IMR-90 (cell line): Measurements from ENCODE around the gene LDLRAD3. TPM values are rescaled to one million over a fixed set of nuclear protein-coding genes. Genes with fewer than 3 reads are reported as not detected.

Experiments used
- ATAC-seq: fragments of 200-7000 bp; cut with Tn5 transposase; 2 replicates; pipeline ENCODE4 v1.9.1; 2020; ENCODE audit warnings: low read depth, mild to moderate bottlenecking, moderate library complexity
- BruUV-seq: library from RNA; stranded (reverse); fragments of 400-500 nt; replicated peaks from 2 replicates; lab custom pipeline; 2021; lab: Mats Ljungman, UMichigan
- CTCF ChIA-PET: fragments of 300-600 bp; formaldehyde crosslinking; extraction: SDS; loops from one replicate; lab custom pipeline; 2021; ENCODE audit warnings: antibody characterized with exemption; lab: Yijun Ruan, JAX
- POLR2A ChIA-PET: fragments of 300-600 bp; sonication (Branson Sonifier 250); formaldehyde crosslinking; loops from one replicate; lab custom pipeline; 2022; ENCODE audit warnings: antibody characterized with exemption; ENCODE audit not compliant: unreplicated experiment; lab: Charles Lee
- DNase-seq: peaks from one replicate; pipeline ENCODE4 v3.0.0; 2013
- H2AFZ ChIP-seq: replicated peaks from 2 replicates; pipeline ENCODE3; 2013; ENCODE audit warnings: low read length, mild to moderate bottlenecking; ENCODE audit not compliant: poor library complexity
- H2AK5ac ChIP-seq: 2 replicates; pipeline ENCODE4 v1.6.1; 2013; ENCODE audit warnings: low read depth, low read length, inconsistent platforms
- H2AK9ac ChIP-seq: replicated peaks from 2 replicates; pipeline ENCODE3; 2013; ENCODE audit warnings: mild to moderate bottlenecking, low read depth, low read length, moderate library complexity; ENCODE audit not compliant: poor library complexity
- H2BK120ac ChIP-seq: 2 replicates; pipeline ENCODE4 v1.6.1; 2013; ENCODE audit warnings: low read depth, low read length, inconsistent platforms
- H2BK15ac ChIP-seq: 3 replicates; pipeline ENCODE4 v1.6.1; 2013; ENCODE audit warnings: low read depth, low read length, inconsistent platforms
- H2BK20ac ChIP-seq: 2 replicates; pipeline ENCODE4 v1.6.1; 2013; ENCODE audit warnings: low read depth, mild to moderate bottlenecking, inconsistent platforms, low read length, moderate library complexity
- H2BK5ac ChIP-seq: 2 replicates; pipeline ENCODE4 v1.6.1; 2013; ENCODE audit warnings: mild to moderate bottlenecking, low read depth, low read length, inconsistent platforms; ENCODE audit not compliant: poor library complexity, severe bottlenecking
- H3K14ac ChIP-seq: replicated peaks from 2 replicates; pipeline ENCODE4 v1.6.1; 2013; ENCODE audit warnings: low read depth, low read length, inconsistent platforms
- H3K18ac ChIP-seq: 2 replicates; pipeline ENCODE4 v1.6.1; 2013; ENCODE audit warnings: low read depth, low read length, control low read depth
- H3K23ac ChIP-seq: 2 replicates; pipeline ENCODE4 v1.6.1; 2013; ENCODE audit warnings: low read depth, low read length, inconsistent platforms
- H3K27ac ChIP-seq: 2 replicates; pipeline ENCODE4 v1.5.1; 2013; ENCODE audit warnings: mild to moderate bottlenecking, control low read depth, low read length; ENCODE audit not compliant: insufficient read depth
- H3K27me3 ChIP-seq: 2 replicates; pipeline ENCODE4 v1.6.1; 2013; ENCODE audit warnings: low read length; ENCODE audit not compliant: control insufficient read depth, insufficient read depth
- H3K36me3 ChIP-seq: 2 replicates; pipeline ENCODE4 v1.6.1; 2013; ENCODE audit warnings: low read length, mixed read lengths; ENCODE audit not compliant: control insufficient read depth, insufficient read depth
- H3K4ac ChIP-seq: 2 replicates; pipeline ENCODE4 v1.6.1; 2013; ENCODE audit warnings: low read depth, low read length, inconsistent platforms
- H3K4me1 ChIP-seq: 2 replicates; pipeline ENCODE4 v1.6.1; 2013; ENCODE audit warnings: low read length, mixed read lengths; ENCODE audit not compliant: control insufficient read depth, insufficient read depth
- H3K4me2 ChIP-seq: 2 replicates; pipeline ENCODE4 v1.6.1; 2013; ENCODE audit warnings: low read depth, mild to moderate bottlenecking, control low read depth, low read length, moderate library complexity
- H3K4me3 ChIP-seq: 2 replicates; pipeline ENCODE4 v1.5.1; 2013; ENCODE audit warnings: low read depth, mild to moderate bottlenecking, control low read depth, low read length, moderate library complexity; ENCODE audit not compliant: insufficient read depth
- H3K56ac ChIP-seq: 2 replicates; pipeline ENCODE4 v1.6.1; 2013; ENCODE audit warnings: low read length, inconsistent platforms; ENCODE audit not compliant: insufficient read depth; ENCODE audit errors: extremely low read depth
- H3K79me1 ChIP-seq, 2 experiments: 2 replicates each; pipeline ENCODE4 v1.6.1; 2013; ENCODE audit warnings: low read length in 2 of 2, inconsistent platforms in 1 of 2, low read depth in 1 of 2
- H3K9ac ChIP-seq: 2 replicates; pipeline ENCODE4 v1.6.1; 2013; ENCODE audit warnings: low read depth, low read length, control low read depth
- H3K9me1 ChIP-seq: 2 replicates; pipeline ENCODE4 v1.6.1; 2013; ENCODE audit warnings: low read length, inconsistent platforms; ENCODE audit not compliant: insufficient read depth
- H3K9me3 ChIP-seq: 2 replicates; pipeline ENCODE4 v1.6.1; 2013; ENCODE audit warnings: low read length; ENCODE audit not compliant: control insufficient read depth, insufficient read depth
- H4K20me1 ChIP-seq: 2 replicates; pipeline ENCODE4 v1.6.1; 2013; ENCODE audit warnings: low read length, inconsistent platforms; ENCODE audit not compliant: insufficient read depth
- H4K5ac ChIP-seq: 2 replicates; pipeline ENCODE4 v1.6.1; 2013; ENCODE audit warnings: mild to moderate bottlenecking, low read depth, low read length, control low read depth
- H4K8ac ChIP-seq, 2 experiments: 2 replicates each; pipeline ENCODE4 v1.6.1; 2013; ENCODE audit warnings: low read depth in 2 of 2, low read length in 2 of 2, control low read depth in 1 of 2, inconsistent platforms in 1 of 2
- H4K91ac ChIP-seq: 2 replicates; pipeline ENCODE4 v1.6.1; 2013; ENCODE audit warnings: low read depth, low read length, inconsistent platforms; ENCODE audit not compliant: insufficient read depth
- BHLHE40 ChIP-seq: fragments of 150-350 bp; IDR thresholded peaks from 2 replicates; pipeline ENCODE4 v1.6.1; 2016; ENCODE audit warnings: mild to moderate bottlenecking, low read depth, low read length
- CEBPB ChIP-seq: IDR thresholded peaks from 2 replicates; pipeline ENCODE4 v1.6.1; 2012; ENCODE audit warnings: low read depth, low read length, improper control_type of control experiment
- CHD1 ChIP-seq: IDR thresholded peaks from 2 replicates; pipeline ENCODE4 v1.6.1; 2012; ENCODE audit warnings: low read depth, low read length, improper control_type of control experiment
- MAZ ChIP-seq: IDR thresholded peaks from 2 replicates; pipeline ENCODE4 v1.6.1; 2012; ENCODE audit warnings: low read depth, mild to moderate bottlenecking, low read length, improper control_type of control experiment, moderate library complexity, borderline replicate concordance
- NFE2L2 ChIP-seq: fragments of 150-350 bp; IDR thresholded peaks from 2 replicates; pipeline ENCODE4 v1.6.1; 2016; ENCODE audit warnings: low read depth, mild to moderate bottlenecking, low read length
- RCOR1 ChIP-seq: IDR thresholded peaks from 2 replicates; pipeline ENCODE4 v1.6.1; 2012; ENCODE audit warnings: mild to moderate bottlenecking, low read length, improper control_type of control experiment; ENCODE audit not compliant: insufficient replicate concordance
- SMC3 ChIP-seq: fragments of 150-350 bp; IDR thresholded peaks from 2 replicates; pipeline ENCODE4 v1.6.1; 2016; ENCODE audit warnings: low read depth, mild to moderate bottlenecking, antibody characterized with exemption, low read length, moderate library complexity
- WGBS, 2 experiments: methylation state at CpG; one replicate each; pipeline versions ENCODE4 v1.1.5 to v1.1.7; 2013; ENCODE audit warnings: missing lambda C conversion rate in 2 of 2; ENCODE audit not compliant: insufficient read length in 1 of 2; ENCODE audit errors: extremely low coverage in 2 of 2; 5-methylcytosine and 5-hydroxymethylcytosine counted together
- dilution Hi-C: fragments of 300-500 bp; cut with HindIII; formaldehyde crosslinking; loops from one replicate; pipeline ENCODE4 v1.14.3; 2018; ENCODE audit warnings: low sequenced_read_pairs; ENCODE audit not compliant: unreplicated experiment
- in situ Hi-C: fragments of 300-500 bp; cut with MboI; formaldehyde crosslinking; loops from 3 replicates; pipeline ENCODE4 v1.14.3; 2019; ENCODE audit warnings: low sequenced_read_pairs, inconsistent platforms, mixed read lengths
- intact Hi-C: fragments of 100-400 bp; cut with micrococcal nuclease; formaldehyde crosslinking; loops from 2 replicates; pipeline ENCODE4 v1.10.0; 2022
- polyA plus RNA-seq, 3 experiments: library from polyadenylated mRNA; depleted of rRNA; stranded (reverse); fragments of >200 nt; gene quantifications; 2 replicates each; pipeline ENCODE4 v1.2.3, GENCODE V29; 2012; ENCODE audit warnings: low replicate concordance in 1 of 3
- total RNA-seq: library from RNA; depleted of rRNA; stranded (reverse); fragments of >200 nt; gene quantifications from 2 replicates; pipeline ENCODE4 v1.2.3, GENCODE V29; 2012

LDLRAD3 gene
- total and polyA plus RNA-seq, 2 of the 4 experiments (the other 2 are of a cell fraction): 2.7 to 6.4 TPM

DNA sequence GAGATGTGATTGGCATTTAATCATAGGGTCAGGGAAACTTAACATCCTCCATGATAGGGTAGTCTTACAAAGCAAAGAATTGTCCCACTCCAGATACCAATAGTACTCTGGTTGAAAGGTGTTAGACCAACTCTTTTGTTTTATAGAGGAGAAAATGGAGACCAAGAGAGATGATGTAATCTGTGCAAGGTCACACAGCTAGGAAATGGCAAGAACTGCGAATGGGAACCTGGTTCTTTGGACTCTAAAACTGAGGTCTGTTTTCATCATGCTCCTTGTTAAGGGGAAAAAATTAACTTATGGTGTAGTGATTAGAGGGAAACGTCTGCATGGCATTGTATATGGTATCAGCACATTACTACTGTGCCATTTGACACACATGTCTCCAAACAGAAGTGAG lies 174.2 kb downstream of the LDLRAD3 start:
- intact Hi-C loops (no loop called here), in situ Hi-C loops (no loop called here), dilution Hi-C loops (no loop called here)
- Histone ChIP-seq H3K9me1 (peaks cover 4% of the 10 kb centered on the region; the same call in 1 of the 2 replicates), H3K36me3 (peaks cover 2% of the 10 kb centered on the region), H3K27me3 (no peaks in the 10 kb centered on the region), H2BK5ac (no peak overlapping the region), H4K91ac (no peak overlapping the region), H3K9ac (no peak overlapping the region), H3K4me2 (no peak overlapping the region), H3K4me3 (no peak overlapping the region), H3K18ac (no peak overlapping the region), H2AFZ (no peak overlapping the region), H3K23ac (no peak overlapping the region), H4K20me1 (no peaks in the 10 kb centered on the region), H2BK20ac (no peak overlapping the region), H3K56ac (no peak overlapping the region), H3K79me1 (no peaks in the 10 kb centered on the region), H4K8ac (no peak overlapping the region), H2AK9ac (no peak overlapping the region), H3K27ac (no peak overlapping the region), H2AK5ac (no peak overlapping the region), H2BK15ac (no peak overlapping the region), H3K9me3 (no peaks in the 10 kb centered on the region), H3K4me1 (no peaks in the 10 kb centered on the region), H3K14ac (no peak overlapping the region), H4K5ac (no peak overlapping the region), H2BK120ac (no peak overlapping the region), H3K4ac (no peak overlapping the region)
- no TSS peak for BruUV-seq
- TF ChIP-seq MAZ: no peak
- TF ChIP-seq SMC3: no peak
- no peak for TF ChIP-seq RCOR1
- TF ChIP-seq NFE2L2: no peak
- TF ChIP-seq CHD1: no peak
- TF ChIP-seq CEBPB: no peak
- no peak for TF ChIP-seq BHLHE40
- CTCF ChIA-PET: no interaction called here
- POLR2A ChIA-PET: no interaction called here
- DNase-seq (no peak), ATAC-seq (no peak)
- WGBS, 2 experiments: no CpG with 5 or more reads among the region's 2 CpGs
